ENCODE results near the gene EMP1.

EMP1 gene

DNA sequence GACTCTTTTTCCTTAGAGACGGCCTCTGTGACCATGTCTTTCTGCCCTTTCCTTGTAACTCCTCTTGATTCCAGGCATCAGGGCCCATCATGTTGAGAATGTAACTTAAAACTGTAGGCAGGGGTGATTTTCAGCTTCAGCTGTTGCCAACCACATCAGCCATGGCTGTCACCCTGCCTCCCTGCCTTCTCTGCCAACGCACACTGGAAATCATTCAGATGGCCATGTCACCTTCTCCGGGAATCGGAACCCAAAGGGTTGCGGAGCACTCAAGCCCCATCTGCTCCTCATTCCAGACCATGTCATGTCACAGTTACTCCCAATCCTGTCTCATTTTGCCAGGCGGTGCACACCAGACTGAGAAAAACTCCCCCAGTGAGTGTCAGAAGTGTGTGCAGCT, 72.1 kb downstream of the EMP1 start:
- Mint-ChIP-seq H3K27me3 (peaks cover 8% of the 10 kb centered on the region), H3K4me3 (no peak overlapping the region), H3K9me3 (no peaks in the 10 kb centered on the region), H3K4me1 (ENCODE audit: low read depth) (no peaks in the 10 kb centered on the region), H3K27ac (no peak overlapping the region), H3K36me3 (ENCODE audit: low read depth) (no peaks in the 10 kb centered on the region)

All from stimulated activated naive CD8-positive, alpha-beta T cell treated with anti-CD3 and anti-CD28 coated beads, Interleukin-15, Interleukin-2, amounts not matched to agents 100 ng/mL and 50 ng/mL, for 24 hours (primary cell).